ENCODE measurements around the gene CFHR4. TPM values are rescaled to one million over a fixed set of nuclear protein-coding genes. Genes with fewer than 3 reads are reported as not detected.

CFHR4 gene
- total RNA-seq, 1 experiment from 2014 or later: not detected

Other genes with a start within 250 kb of the CFHR4 start
- gene CFH, start 236.0 kb upstream of the CFHR4 start, total RNA-seq (2014; rRNA removed; shearing (Covaris generic)): 75.4 and 85.4 TPM in 2 replicates
- not detected in 2 replicates for gene CFHR3, start 113.2 kb upstream of the CFHR4 start, total RNA-seq (2014; rRNA removed; shearing (Covaris generic))
- gene CFHR1, start 68.3 kb upstream of the CFHR4 start, total RNA-seq (2014; rRNA removed; shearing (Covaris generic)): not detected in 2 replicates
- not detected in 2 replicates for gene CFHR2, start 55.7 kb downstream of the CFHR4 start, total RNA-seq (2014; rRNA removed; shearing (Covaris generic))
- gene CFHR5, start 89.5 kb downstream of the CFHR4 start, total RNA-seq (2014; rRNA removed; shearing (Covaris generic)): not detected in 2 replicates
- not detected in 2 replicates for gene F13B, start 179.2 kb downstream of the CFHR4 start, total RNA-seq (2014; rRNA removed; shearing (Covaris generic))

Data from SJSA1 (cell line).